Breast epithelium (tissue), 4 donors: Measurements from ENCODE around the gene KAT7. TPM values are rescaled to one million over a fixed set of nuclear protein-coding genes. Genes with fewer than 3 reads are reported as not detected.

ENCODE experiments used
- DNase-seq, 2 donors: peaks; one replicate each; pipeline ENCODE4 v3.0.0-alpha.2; 2019; ENCODE audit warnings: low spot score in 2 of 2
- H3K27ac ChIP-seq, 2 donors: fragments of 200-600 bp; sonication (generic) in 1 of 2; one replicate each; pipeline ENCODE4 v1.5.1; 2016 to 2019; ENCODE audit warnings: mild to moderate bottlenecking in 1 of 2
- H3K27me3 ChIP-seq, 2 donors: fragments of 200-600 bp; sonication (generic) in 1 of 2; one replicate each; pipeline versions ENCODE4 v1.5.1 to v1.6.0; 2017 to 2019; ENCODE audit warnings: control low read depth in 1 of 2, mild to moderate bottlenecking in 1 of 2
- H3K36me3 ChIP-seq: fragments of 200-600 bp; one replicate; pipeline ENCODE4 v1.5.1; 2019
- H3K4me1 ChIP-seq, 2 donors: fragments of 200-600 bp; sonication (generic); one replicate each; pipeline ENCODE4 v1.5.1; 2016 to 2019; ENCODE audit warnings: control low read depth in 1 of 2
- H3K4me3 ChIP-seq, 3 donors: fragments of 200-600 bp; sonication (generic); 1 replicate in 2 of 3; 2 replicates in 1 of 3; pipeline ENCODE4 v1.5.1; 2016 to 2019; ENCODE audit warnings: mild to moderate bottlenecking in 3 of 3, moderate library complexity in 2 of 3
- H3K9me3 ChIP-seq, 2 donors: fragments of 200-600 bp; sonication (generic) in 1 of 2; one replicate each; pipeline ENCODE4 v1.5.1; 2016 to 2019; ENCODE audit warnings: control low read depth in 1 of 2
- CTCF ChIP-seq, 3 donors: fragments of 450-650 bp; IDR thresholded peaks; one replicate each; pipeline ENCODE4 v1.5.1; 2016 to 2017; ENCODE audit warnings: antibody characterized with exemption in 3 of 3, mild to moderate bottlenecking in 3 of 3, moderate library complexity in 3 of 3
- POLR2A ChIP-seq: fragments of 450-650 bp; IDR thresholded peaks from one replicate; pipeline ENCODE4 v1.6.1; 2016; ENCODE audit warnings: antibody characterized with exemption, mild to moderate bottlenecking, moderate library complexity
- POLR2AphosphoS5 ChIP-seq, 3 donors: sonication (generic); formaldehyde crosslinking; IDR thresholded peaks; one replicate each; pipeline ENCODE4 v1.6.1; 2017; ENCODE audit warnings: antibody characterized with exemption in 3 of 3
- intact Hi-C: fragments of 100-400 bp; cut with DNase I; formaldehyde crosslinking; loops from one replicate; pipeline ENCODE4 v1.15.1; 2023; ENCODE audit warnings: low total_unique reads
- total RNA-seq, 3 donors: library from RNA; depleted of rRNA; stranded (reverse); fragments of >200 nt; gene quantifications; one replicate each; pipeline ENCODE4 v1.1.0, GENCODE V29; 2016

KAT7 gene
- total RNA-seq, 3 donors from 2014 or later: 37.6 to 57.4 (median 47.2) TPM

GRCh38 chr17:49874911-49875310 lies 86.4 kb downstream of the KAT7 start:
- H3K27ac ChIP-seq: no peak overlapping the region
- H3K36me3 ChIP-seq: no peaks in the 10 kb centered on the region
- intact Hi-C loops: no loop called here
- no peak overlapping the region for H3K4me3 ChIP-seq
- no peaks in the 10 kb centered on the region for H3K9me3 ChIP-seq
- H3K27me3 ChIP-seq: no peaks in the 10 kb centered on the region
- no peak for DNase-seq
- H3K4me1 ChIP-seq: no peaks in the 10 kb centered on the region
- TF ChIP-seq POLR2AphosphoS5 (IDR thresholded peaks at IDR 0.05) (no peak), CTCF (IDR thresholded peaks at IDR 0.05) (no peak), POLR2A (no peak)

DNA sequence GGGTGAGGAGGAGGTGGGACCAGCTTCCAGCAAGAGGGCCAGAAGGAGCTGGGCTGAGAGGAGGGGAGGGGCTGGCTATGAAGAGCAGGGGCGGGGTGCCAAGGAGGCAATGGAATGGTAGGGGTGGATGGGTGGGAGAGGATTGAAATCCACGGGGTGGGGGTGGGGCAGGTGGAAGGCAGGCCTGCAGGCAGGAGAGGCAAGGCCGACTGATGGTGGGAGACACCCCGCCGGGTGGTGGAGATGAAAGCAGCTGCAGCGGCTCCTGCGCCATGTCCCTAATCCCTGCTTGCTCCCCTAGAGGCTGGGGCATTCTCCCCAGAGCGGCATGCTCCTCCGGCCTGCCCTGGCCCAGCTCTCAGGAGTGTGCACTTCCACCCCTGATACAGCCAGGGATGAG lies 87.2 kb downstream of the KAT7 start:
- no peaks in the 10 kb centered on the region for H3K27me3 ChIP-seq
- TF ChIP-seq CTCF (IDR thresholded peaks at IDR 0.05) (no peak), POLR2AphosphoS5 (IDR thresholded peaks at IDR 0.05) (no peak), POLR2A (no peak)
- intact Hi-C loops: no loop called here

DNA sequence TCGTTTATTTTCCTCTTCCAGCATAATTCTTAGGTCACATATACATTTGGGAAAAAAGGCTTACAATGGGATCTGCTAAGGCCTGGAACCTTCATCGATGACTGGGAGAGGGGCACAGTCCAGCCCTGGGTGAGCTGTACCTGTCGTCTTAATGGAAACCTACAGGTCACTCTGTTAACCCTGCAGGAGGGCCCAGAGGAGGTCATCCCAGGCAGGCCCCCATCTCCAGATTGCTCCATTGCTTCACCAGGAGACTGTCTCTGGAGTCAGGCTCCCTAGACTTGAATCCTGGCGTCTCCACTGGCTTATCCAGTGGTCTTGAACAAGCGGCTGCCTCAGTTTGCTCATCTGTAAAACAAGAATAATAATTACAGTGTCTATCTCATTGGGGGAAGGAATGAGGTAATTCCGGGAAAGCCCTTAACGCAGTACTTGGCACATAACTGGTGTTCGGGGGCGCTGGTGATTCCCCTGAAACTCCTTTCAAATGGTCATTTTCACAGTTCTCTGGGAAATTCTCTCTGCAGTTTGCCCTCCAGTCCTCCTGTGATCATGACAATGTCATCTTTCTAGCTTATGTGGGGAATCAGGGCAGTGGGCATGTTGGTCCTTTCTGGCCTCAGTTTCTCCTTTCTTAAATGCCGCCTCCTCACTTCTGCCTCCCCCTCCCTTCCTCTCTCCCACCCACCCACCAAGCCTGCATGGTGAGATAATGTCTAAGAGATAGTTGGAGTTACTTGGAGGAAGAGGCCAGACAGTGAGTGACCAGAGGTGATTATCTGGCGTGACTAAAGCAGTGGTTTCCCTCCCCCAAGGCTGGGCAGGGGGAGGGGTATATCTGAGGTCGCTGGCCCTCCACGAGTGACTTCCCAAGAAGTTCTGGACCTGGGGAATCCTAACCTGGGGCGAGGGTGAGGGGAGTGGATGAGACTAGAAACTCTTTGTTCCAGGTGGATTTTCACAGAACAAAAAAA lies 90.7 kb downstream of the KAT7 start:
- Histone ChIP-seq H3K9me3 (no peaks in the 10 kb centered on the region), H3K4me1 (peaks cover 0 to 6% of the 10 kb centered on the region in 2 donors), H3K27ac (no peak overlapping the region), H3K4me3 (no peak overlapping the region), H3K36me3 (no peaks in the 10 kb centered on the region), H3K27me3 (no peaks in the 10 kb centered on the region)
- no peak for DNase-seq
- intact Hi-C loops: no loop called here
- no peak for TF ChIP-seq POLR2AphosphoS5 (IDR thresholded peaks at IDR 0.05)
- TF ChIP-seq CTCF (IDR thresholded peaks at IDR 0.05): no peak
- TF ChIP-seq POLR2A: no peak

More for the DNA sequence above, 87.2 kb downstream of the KAT7 start:
- no peak overlapping the region for H3K4me3 ChIP-seq
- H3K9me3 ChIP-seq: no peaks in the 10 kb centered on the region
- H3K4me1 ChIP-seq: peaks cover 0 to 5% of the 10 kb centered on the region in 2 donors
- H3K36me3 ChIP-seq: no peaks in the 10 kb centered on the region
- no peak overlapping the region for H3K27ac ChIP-seq
- no peak for DNase-seq

- no peaks in the 10 kb centered on the region for H3K9me3 ChIP-seq
- TF ChIP-seq POLR2AphosphoS5 (IDR thresholded peaks at IDR 0.05): no peak
- TF ChIP-seq POLR2A: no peak
- peak; percentile 92 to 98 (median 98) for TF ChIP-seq CTCF (IDR thresholded peaks at IDR 0.05)
- no peaks in the 10 kb centered on the region for H3K27me3 ChIP-seq
- H3K36me3 ChIP-seq: no peaks in the 10 kb centered on the region
- peak overlapping the region in 1 of 3 donors; percentile 19 for H3K4me3 ChIP-seq
- H3K4me1 ChIP-seq: peaks cover 0 to 6% of the 10 kb centered on the region in 2 donors
- peak; percentile 72 to 91 for DNase-seq
- H3K27ac ChIP-seq: no peak overlapping the region
- intact Hi-C loops: no loop called here
Observed at GRCh38 chr17:49880291-49881053, 92.0 kb downstream of the KAT7 start.

- intact Hi-C loops: no loop called here
- peaks cover 0 to 6% of the 10 kb centered on the region in 2 donors for H3K4me1 ChIP-seq
- H3K36me3 ChIP-seq: no peaks in the 10 kb centered on the region
- H3K27me3 ChIP-seq: no peaks in the 10 kb centered on the region
- no peak for DNase-seq
- H3K4me3 ChIP-seq: no peak overlapping the region
- TF ChIP-seq CTCF (IDR thresholded peaks at IDR 0.05) (no peak), POLR2AphosphoS5 (IDR thresholded peaks at IDR 0.05) (no peak), POLR2A (no peak)
- H3K9me3 ChIP-seq: no peaks in the 10 kb centered on the region
- no peak overlapping the region for H3K27ac ChIP-seq
Observed at GRCh38 chr17:49881054-49881402, 92.5 kb downstream of the KAT7 start.
